Suprapubic skin (tissue), 4 donors: ENCODE measurements around the gene GALNT17. TPM values are rescaled to one million over a fixed set of nuclear protein-coding genes. Genes with fewer than 3 reads are reported as not detected.
"Not testable (repeated sequence)": the region's sequence is repeated elsewhere in the genome, so short reads cannot be mapped to it uniquely, and the experiment has no call there.

Source experiments
- DNase-seq, 2 donors: peaks; one replicate each; pipeline ENCODE4 v3.0.0-alpha.2; 2019; ENCODE audit warnings: low spot score in 2 of 2
- H3K27ac ChIP-seq: fragments of 200-600 bp; sonication (generic); one replicate; pipeline ENCODE4 v1.5.1; 2019
- H3K27me3 ChIP-seq: fragments of 200-600 bp; sonication (generic); one replicate; pipeline ENCODE4 v1.5.1; 2019
- H3K36me3 ChIP-seq: fragments of 200-600 bp; sonication (generic); one replicate; pipeline ENCODE4 v1.5.1; 2019
- H3K4me1 ChIP-seq: fragments of 200-600 bp; sonication (generic); one replicate; pipeline ENCODE4 v1.5.1; 2019
- H3K4me3 ChIP-seq: fragments of 200-600 bp; sonication (generic); one replicate; pipeline ENCODE4 v1.5.1; 2019; ENCODE audit warnings: mild to moderate bottlenecking
- H3K9me3 ChIP-seq: fragments of 200-600 bp; sonication (generic); one replicate; pipeline ENCODE4 v1.5.1; 2019
- CTCF ChIP-seq, 2 donors: fragments of 200-600 bp in 1 of 2; fragments of 450-650 bp in 1 of 2; sonication (generic) in 1 of 2; IDR thresholded peaks; one replicate each; pipeline ENCODE4 v1.5.1; 2016 to 2019; ENCODE audit warnings: antibody characterized with exemption in 2 of 2, mild to moderate bottlenecking in 1 of 2, moderate library complexity in 1 of 2
- EP300 ChIP-seq: sonication (generic); formaldehyde crosslinking; IDR thresholded peaks from one replicate; pipeline ENCODE4 v1.6.1; 2017; ENCODE audit warnings: antibody characterized with exemption
- POLR2A ChIP-seq, 2 donors: fragments of 450-650 bp; IDR thresholded peaks; one replicate each; pipeline ENCODE4 v1.6.1; 2017; ENCODE audit warnings: antibody characterized with exemption in 2 of 2, mild to moderate bottlenecking in 2 of 2, moderate library complexity in 2 of 2
- POLR2AphosphoS5 ChIP-seq, 3 donors: sonication (generic); formaldehyde crosslinking; IDR thresholded peaks; one replicate each; pipeline ENCODE4 v1.6.1; 2017; ENCODE audit warnings: antibody characterized with exemption in 3 of 3
- WGBS: methylation state at CpG from one replicate; pipeline ENCODE4 v1.1.5; 2018; 5-methylcytosine and 5-hydroxymethylcytosine counted together
- total RNA-seq, 4 donors: library from RNA; depleted of rRNA; stranded (reverse); fragments of >200 nt; gene quantifications; one replicate each; pipeline ENCODE4 v1.1.0, GENCODE V29; 2016

Gene GALNT17
- total RNA-seq, 4 donors from 2014 or later = 2.0 to 4.7 (median 2.7) TPM

- Histone ChIP-seq H3K27me3 (no peaks in the 10 kb centered on the region), H3K4me3 (no peak overlapping the region), H3K36me3 (no peaks in the 10 kb centered on the region), H3K4me1 (no peaks in the 10 kb centered on the region), H3K27ac (no peak overlapping the region), H3K9me3 (no peaks in the 10 kb centered on the region)
- no peak for DNase-seq
- TF ChIP-seq POLR2AphosphoS5 (IDR thresholded peaks at IDR 0.05) = no peak
- no peak for TF ChIP-seq EP300
- TF ChIP-seq CTCF (IDR thresholded peaks at IDR 0.05) = no peak
- TF ChIP-seq POLR2A (IDR thresholded peaks at IDR 0.05) = no peak
- WGBS = 54% methylated on average over 4 of the region's 4 CpGs
These were observed 74.2 kb downstream of the GALNT17 start for GRCh38 chr7:71206184-71206583.

DNA sequence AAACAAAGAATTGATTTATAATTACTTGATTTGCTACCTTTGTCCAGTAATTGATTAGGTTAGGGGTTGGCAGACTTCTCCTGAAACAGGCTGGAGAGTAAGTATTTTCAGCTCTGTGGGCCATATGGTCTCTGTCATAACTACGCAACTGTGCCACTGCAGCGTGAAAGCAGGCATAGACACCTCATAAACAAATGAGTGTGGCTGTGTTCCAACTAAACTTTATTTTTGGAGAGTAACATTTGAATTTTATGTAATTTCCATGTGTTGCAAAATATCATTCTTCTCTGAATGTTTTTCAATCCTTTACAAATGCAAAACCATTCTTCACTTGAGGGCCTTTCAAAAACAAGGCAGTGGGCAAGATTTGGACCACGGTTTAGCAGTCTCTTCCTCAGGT lies 76.9 kb downstream of the GALNT17 start:
- Histone ChIP-seq H3K27me3 (no peaks in the 10 kb centered on the region), H3K36me3 (no peaks in the 10 kb centered on the region), H3K9me3 (no peaks in the 10 kb centered on the region), H3K4me3 (no peak overlapping the region), H3K4me1 (no peaks in the 10 kb centered on the region), H3K27ac (no peak overlapping the region)
- WGBS = 39% methylated on average over 3 of the region's 3 CpGs
- DNase-seq = no peak
- TF ChIP-seq POLR2AphosphoS5 (IDR thresholded peaks at IDR 0.05) = no peak
- no peak for TF ChIP-seq EP300
- TF ChIP-seq CTCF (IDR thresholded peaks at IDR 0.05) = no peak
- no peak for TF ChIP-seq POLR2A (IDR thresholded peaks at IDR 0.05)

GRCh38 chr7:71209484-71209883 lies 77.5 kb downstream of the GALNT17 start:
- H3K4me1 ChIP-seq, H3K27ac ChIP-seq, H3K9me3 ChIP-seq, DNase-seq, H3K27me3 ChIP-seq, H3K4me3 ChIP-seq, H3K36me3 ChIP-seq: not testable (repeated sequence)
- WGBS = 94% methylated on average over 4 of the region's 4 CpGs

DNA sequence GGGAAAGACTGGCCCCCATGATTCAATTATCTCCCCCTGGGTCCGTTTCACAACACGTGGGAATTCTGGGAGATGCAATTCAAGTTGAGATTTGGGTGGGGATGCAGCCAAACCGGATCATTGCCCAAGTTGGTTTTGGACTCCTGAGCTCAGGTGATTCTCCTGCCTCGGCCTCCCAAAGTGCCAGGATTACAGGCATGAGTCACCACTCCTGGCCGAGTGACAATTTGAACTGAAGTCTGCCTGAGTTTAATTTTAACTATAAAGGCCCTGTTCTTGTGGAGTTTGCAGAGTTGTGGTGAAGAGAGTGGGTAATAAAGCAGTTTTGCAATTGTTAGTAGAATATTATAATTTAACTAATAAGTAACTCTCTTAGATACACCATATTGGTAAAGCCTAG lies 78.3 kb downstream of the GALNT17 start:
- Histone ChIP-seq H3K9me3 (no peaks in the 10 kb centered on the region), H3K4me1 (no peaks in the 10 kb centered on the region), H3K27me3 (no peaks in the 10 kb centered on the region), H3K27ac (no peak overlapping the region), H3K4me3 (no peak overlapping the region), H3K36me3 (no peaks in the 10 kb centered on the region)
- DNase-seq = no peak
- TF ChIP-seq CTCF (IDR thresholded peaks at IDR 0.05) (no peak), EP300 (no peak), POLR2AphosphoS5 (IDR thresholded peaks at IDR 0.05) (no peak), POLR2A (IDR thresholded peaks at IDR 0.05) (no peak)
- 79% methylated on average over 5 of the region's 5 CpGs for WGBS

DNA sequence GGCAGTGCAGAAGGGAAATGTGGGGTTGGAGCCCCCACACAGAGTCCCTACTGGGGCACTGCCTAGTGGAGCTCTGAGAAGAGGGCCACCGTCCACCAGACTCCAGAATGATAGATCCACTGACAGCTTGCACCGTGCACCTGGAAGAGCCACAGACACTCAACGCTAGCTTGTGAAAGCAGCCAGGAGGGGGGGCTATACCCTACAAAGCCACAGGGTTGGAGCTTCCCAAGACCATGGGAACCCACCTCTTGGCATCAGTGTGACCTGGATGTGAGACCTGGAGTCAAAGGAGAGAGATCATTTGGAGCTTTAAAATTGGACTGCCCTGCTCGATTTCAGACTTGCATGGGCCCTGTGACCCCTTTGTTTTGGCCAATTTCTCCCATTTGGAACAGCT lies 80.5 kb downstream of the GALNT17 start:
- H3K27ac ChIP-seq, DNase-seq, H3K36me3 ChIP-seq, H3K9me3 ChIP-seq, H3K4me3 ChIP-seq, H3K4me1 ChIP-seq, H3K27me3 ChIP-seq: not testable (repeated sequence)
- WGBS = 96% methylated on average over 4 of the region's 4 CpGs

DNA sequence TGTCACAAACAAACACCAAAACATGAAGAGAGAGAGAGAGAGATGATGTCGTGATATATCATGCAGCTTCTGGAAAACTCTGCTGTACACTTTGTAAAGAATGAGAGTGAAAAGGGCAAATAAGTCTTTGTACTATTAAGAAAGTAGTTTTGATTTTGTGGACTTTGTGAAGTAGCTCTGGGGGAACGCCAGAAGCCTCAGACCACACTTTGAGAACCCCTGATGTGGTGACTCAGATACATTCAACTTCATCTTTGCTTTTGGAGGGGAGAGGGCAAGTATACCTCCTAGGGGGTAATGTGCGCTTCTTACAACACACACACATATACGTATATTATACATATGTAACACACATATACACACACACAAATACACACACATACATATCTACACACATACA lies 84.3 kb downstream of the GALNT17 start:
- Histone ChIP-seq H3K4me1 (no peaks in the 10 kb centered on the region), H3K9me3 (no peaks in the 10 kb centered on the region), H3K36me3 (no peaks in the 10 kb centered on the region), H3K27me3 (no peaks in the 10 kb centered on the region), H3K4me3 (no peak overlapping the region), H3K27ac (no peak overlapping the region)
- 90% methylated on average over 4 of the region's 4 CpGs for WGBS
- TF ChIP-seq POLR2A (IDR thresholded peaks at IDR 0.05) = no peak
- TF ChIP-seq POLR2AphosphoS5 (IDR thresholded peaks at IDR 0.05) = no peak
- TF ChIP-seq CTCF (IDR thresholded peaks at IDR 0.05) = no peak
- no peak for TF ChIP-seq EP300
- no peak for DNase-seq
